ENCODE results near the gene GRID1.
"Not testable (repeated sequence)": the region's sequence is repeated elsewhere in the genome, so short reads cannot be mapped to it uniquely, and the experiment has no call there.

The GRID1 gene

DNA sequence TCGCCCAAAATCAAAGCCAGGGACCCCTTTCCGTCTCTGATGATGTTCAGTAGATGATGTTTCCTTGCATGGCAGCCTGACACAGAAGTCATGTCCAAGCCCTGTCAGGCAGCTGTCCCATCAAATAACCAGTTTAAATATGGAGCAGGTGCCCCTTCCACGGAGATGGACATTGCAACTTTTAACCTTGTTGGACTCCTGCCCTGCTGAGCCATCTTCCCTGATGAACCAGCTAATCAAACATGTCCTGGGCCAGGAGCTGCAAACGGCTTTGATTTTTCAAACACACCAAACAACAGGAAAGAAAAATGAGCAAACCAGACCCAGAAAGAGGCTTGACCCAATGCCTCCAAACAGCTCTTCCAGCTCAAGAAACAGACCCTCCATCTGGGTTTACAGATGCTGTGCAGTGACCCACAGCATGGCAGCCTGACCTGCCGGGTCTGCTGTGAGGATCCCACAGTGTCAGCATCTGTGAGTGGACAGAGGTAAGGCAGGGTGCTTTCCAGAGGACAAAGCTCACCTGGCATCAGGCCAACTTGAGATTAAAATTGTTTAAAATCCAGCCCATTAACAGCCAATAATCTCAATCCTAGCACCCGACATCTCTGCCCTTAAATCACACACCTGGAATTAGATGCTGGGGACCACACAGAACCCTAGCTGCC lies 372.6 kb downstream of the GRID1 start:
- DNase-seq (ENCODE audit: low spot score): no peak

DNA sequence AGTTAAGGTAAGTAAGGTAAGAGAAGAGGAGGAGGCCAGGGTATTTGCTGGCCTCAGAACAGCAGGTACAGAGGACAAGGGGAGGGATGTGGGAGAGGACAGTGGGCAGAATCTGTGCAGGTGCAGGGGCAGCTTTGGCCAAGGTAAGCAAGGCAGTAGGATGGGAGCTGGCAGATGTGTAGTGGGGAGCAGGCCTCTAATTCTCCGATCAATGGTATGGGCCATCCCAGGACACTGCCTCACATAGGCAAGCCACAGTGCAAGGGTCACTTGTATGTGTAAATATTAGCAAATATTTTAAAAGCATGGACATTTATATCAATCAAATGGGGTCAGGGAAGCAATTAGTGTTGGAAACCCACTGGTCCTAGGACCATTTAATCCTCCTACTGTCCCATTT lies 373.5 kb downstream of the GRID1 start:
- DNase-seq (ENCODE audit: low spot score): no peak

GRCh38 chr10:85992324-85992723 lies 374.3 kb downstream of the GRID1 start:
- DNase-seq (ENCODE audit: low spot score): no peak

- no peak for DNase-seq (ENCODE audit: low spot score)
These were observed 379.8 kb downstream of the GRID1 start for GRCh38 chr10:85986777-85987176.

GRCh38 chr10:85983051-85983450 lies 383.5 kb downstream of the GRID1 start:
- DNase-seq (ENCODE audit: low spot score): no peak

DNA sequence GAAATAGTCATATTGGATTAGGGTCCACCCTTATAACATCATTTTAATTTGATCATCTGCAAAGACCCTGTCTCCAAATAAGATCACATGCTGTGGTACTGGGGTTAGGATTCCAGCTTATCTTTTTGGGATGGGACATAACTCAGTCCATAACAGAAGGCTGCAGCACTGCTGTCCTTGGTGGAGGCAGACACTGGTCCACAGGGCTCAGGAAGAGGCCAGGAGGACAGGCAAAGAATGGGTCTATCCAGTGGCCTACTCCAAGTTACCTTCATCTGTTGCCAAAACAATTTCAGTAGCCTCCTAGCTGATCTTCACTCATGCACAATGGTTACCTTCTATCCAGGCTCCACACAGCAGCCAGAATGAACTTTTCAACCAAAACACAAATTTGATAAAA lies 387.0 kb downstream of the GRID1 start:
- DNase-seq (ENCODE audit: low spot score): no peak

DNA sequence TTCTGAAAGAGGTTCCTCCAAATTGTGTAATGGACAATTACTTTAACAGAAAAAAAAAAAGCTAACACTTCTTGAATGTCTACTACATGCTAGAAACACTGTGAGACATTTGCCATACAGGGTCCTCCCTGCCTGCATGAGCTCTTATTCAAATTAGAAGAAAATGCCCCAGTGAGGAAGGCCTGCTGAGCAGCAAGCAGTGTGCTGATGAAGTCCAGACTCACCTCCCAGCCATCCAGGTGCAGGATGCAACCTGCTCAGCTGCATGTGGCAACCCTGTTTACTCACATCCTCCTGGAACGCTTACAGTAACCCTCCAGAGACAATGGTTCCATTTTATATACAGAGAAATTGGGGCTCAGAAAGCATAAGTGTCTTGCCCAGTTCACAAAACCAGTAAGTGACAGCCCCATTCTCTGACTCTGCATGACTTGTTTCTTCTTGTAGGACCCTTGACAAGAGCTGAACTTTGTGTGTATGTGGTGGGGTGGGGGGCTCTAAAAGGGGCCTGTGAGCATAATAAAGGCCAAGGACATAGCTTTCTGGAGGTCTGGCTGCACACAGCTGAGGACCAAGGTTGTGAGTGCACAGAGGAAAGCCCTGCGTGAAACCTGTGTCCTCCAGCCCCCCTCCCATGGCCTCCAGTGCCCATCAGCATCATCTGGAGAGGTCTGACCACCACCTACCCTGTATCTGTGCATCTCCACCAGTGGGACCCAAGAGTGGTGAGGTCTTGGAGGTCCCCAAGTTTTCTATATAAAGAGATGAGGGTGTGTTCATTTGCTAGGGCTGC lies 387.8 kb downstream of the GRID1 start:
- no peak for DNase-seq (ENCODE audit: low spot score)

DNA sequence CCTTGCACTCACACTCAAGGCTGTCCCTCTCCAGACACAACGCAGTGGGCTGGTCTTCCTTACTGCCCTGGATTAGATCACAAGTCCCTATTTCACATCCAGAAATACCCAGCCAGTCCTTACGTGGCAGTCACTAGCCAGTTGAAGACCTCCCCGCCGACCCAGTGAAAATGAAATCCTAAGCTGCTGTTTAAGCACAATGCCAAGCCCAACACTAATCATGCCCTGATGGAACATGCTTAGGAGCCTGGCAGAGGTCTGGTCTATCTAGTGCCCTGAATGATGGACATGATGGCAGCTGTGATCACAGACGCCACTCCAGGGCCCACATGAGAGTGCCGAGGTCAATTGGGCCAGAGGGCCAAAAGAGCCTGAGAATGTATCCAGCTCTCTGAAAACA lies 389.0 kb downstream of the GRID1 start:
- DNase-seq (ENCODE audit: low spot score): no peak

DNA sequence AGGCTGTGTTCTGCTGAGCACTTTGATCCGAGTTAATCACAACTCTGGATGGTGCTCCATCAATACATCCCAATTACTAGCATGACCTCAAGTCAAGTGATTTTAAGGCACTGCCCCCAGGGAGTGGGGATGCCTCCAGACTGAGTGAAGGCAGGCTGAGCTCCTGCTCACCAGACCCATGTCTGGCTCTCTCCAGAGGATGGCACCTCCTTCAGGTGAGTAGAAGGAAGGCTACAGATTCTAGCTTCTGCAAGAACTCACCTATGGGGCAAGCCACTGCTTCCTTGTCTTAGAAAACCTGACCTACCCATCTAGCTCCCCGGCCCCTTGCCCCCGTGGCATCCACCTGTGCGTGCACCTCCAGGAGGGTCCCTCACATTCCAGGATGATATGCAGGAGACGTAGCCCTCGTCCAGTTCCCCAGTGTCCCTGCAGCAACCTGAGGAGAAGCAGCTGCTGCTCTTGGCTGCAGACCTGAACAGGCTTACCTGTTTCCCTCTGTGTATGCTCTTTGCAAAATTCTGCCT lies 390.3 kb downstream of the GRID1 start:
- no peak for DNase-seq (ENCODE audit: low spot score)

GRCh38 chr10:85971494-85971893 lies 395.1 kb downstream of the GRID1 start:
- DNase-seq (ENCODE audit: low spot score): no peak

DNA sequence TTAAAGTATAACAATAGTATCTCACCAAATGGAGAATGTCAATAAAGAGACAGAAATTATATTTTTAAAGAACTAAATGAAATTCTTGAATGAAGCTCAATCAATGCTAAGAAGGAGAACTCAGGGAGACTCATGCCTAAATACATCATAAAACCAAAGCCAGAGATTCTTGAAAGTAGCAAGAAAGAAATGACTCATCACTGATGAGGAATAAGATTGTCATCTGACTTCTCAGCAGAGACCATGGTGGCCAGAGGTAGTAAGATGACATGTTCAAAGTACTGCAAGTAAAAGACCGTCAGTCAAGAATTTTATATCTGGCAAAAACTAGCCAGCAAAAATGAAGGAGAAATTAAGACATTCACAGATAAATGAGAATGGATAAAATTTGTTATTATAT lies 399.0 kb downstream of the GRID1 start:
- DNase-seq (ENCODE audit: low spot score): peak; percentile 2

- no peak for DNase-seq (ENCODE audit: low spot score)
These were observed 405.0 kb downstream of the GRID1 start for GRCh38 chr10:85961479-85962067.

GRCh38 chr10:85961073-85961472 lies 405.5 kb downstream of the GRID1 start:
- no peak for DNase-seq (ENCODE audit: low spot score)

DNA sequence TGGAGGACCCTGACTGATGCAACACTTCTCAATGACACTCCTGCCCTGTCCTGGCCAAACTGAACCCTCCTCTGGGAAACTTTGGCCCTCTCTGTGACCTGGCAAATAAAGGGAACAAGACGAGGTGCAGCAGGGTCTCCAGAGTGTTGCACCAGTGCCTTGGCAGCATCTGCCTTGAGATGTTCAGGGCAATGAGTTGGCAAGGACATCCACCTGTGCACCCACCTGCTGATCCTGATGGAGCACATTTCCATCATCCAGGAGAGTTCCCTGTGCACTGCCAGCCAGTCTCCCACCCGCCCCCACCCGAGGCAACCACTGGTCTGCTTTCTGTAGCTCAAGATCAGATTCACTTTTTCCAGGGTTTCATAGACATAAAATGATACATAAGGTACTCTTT lies 407.4 kb downstream of the GRID1 start:
- DNase-seq (ENCODE audit: low spot score): no peak

DNA sequence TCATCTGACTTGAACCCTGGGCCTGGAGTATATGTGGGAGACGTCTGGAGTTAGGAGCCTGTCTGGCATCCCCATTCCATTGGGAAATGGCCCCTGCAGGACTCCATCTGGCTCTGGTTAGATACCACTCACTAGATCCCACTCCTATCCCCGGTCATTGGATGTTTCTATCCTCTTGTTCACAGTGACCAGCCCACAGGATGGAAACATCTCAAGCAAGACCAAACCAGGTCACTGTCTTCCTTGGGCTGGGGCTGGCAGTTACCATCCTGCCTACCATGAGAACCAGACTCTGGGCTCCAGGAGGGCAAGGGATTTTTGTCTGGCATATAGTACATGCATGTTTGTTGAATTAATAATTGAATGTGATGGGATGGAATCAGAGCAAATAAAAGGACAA lies 415.7 kb downstream of the GRID1 start:
- DNase-seq (ENCODE audit: low spot score): no peak

- no peak for DNase-seq (ENCODE audit: low spot score)
These were observed 419.8 kb downstream of the GRID1 start for GRCh38 chr10:85946713-85947326.

DNA sequence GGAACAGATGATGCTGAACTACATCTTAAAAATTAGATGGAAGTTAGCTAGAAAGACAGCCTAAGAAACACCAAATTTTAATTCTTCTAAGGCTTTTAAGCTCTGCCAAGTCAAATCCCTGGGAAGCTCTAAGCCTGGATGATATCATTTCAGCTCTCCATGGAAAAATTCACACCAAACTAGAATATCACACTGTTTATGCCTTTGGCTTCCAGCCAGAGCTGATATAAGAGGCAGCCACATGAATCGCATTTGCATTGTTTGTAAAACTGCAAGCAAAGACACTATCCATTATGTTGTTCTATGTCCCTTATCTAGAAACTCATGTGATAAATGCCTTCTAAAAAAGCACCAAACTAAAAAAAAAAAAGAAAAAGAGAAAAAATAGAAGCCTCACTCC lies 430.4 kb downstream of the GRID1 start:
- no peak for DNase-seq (ENCODE audit: low spot score)

- no peak for DNase-seq (ENCODE audit: low spot score)
These were observed 432.0 kb downstream of the GRID1 start for GRCh38 chr10:85934586-85934985.

DNA sequence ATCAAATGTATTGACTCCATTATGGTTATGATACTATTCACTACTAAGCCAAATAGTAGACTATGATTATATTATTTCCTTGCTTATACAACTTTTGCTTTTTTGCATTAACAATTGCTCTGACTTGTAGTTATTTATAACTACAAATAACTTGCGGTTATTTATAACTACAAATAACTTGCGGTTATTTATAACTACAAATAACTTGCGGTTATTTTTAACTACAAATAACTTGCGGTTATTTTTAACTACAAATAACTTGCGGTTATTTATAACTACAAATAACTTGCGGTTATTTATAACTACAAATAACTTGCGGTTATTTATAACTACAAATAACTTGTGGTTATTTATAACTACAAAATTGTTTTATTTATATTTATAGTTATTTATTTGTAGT lies 436.6 kb downstream of the GRID1 start:
- DNase-seq (ENCODE audit: low spot score): not testable (repeated sequence)

DNA sequence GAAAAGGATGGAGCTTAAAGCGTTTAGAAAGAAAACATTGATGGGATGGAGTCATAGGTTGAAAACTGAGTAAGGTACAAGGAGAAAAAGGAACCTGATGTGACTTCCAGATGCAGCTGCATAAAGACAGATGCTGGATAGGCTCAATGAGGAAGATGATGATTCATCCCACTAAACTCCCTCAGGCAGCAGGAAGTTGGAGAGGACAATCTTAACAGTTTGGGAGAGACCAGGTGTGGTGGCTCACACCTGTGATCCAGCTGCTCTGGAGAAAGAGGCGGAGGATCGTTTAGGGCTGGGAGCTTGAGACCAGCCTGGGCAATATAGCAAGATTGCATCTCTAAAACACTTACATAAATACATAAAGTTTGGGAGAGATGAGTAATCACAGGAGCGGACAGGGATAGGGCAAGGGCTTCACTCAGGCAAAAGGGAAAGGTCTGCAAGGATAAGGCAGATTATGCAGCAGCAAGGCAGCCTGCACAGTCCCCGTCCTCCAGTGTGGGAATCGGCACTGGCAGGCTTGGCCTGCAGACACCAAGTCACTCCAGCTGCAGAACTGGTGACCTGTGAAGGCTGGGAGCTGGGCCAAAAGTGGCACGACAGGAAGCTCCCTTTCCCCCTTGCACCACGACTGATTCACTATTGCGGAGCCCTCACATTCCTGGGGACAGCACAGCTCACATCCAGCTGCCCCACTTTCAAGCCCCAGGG lies 438.5 kb downstream of the GRID1 start:
- peak; percentile 7 for DNase-seq (ENCODE audit: low spot score)

- DNase-seq (ENCODE audit: low spot score): no peak
These were observed 439.6 kb downstream of the GRID1 start for GRCh38 chr10:85926986-85927385.

- DNase-seq (ENCODE audit: low spot score): no peak
These were observed 440.5 kb downstream of the GRID1 start for GRCh38 chr10:85926136-85926535.
